H1 (cell line): ENCODE results near the gene FAM53B. TPM values are rescaled to one million over a fixed set of nuclear protein-coding genes. Genes with fewer than 3 reads are reported as not detected.

Experiments
- TAF7 ChIP-seq: optimal IDR thresholded peaks from 2 replicates; pipeline ENCODE3; 2011; ENCODE audit warnings: low read depth, mild to moderate bottlenecking, inconsistent platforms, low read length, moderate library complexity, borderline replicate concordance
- polyA plus RNA-seq, 7 experiments: library from polyadenylated mRNA; depleted of rRNA in 3 of 7; stranded (reverse) in 5 of 7; unstranded in 2 of 7; fragments of >200 nt in 5 of 7; fragments of 200-250 nt in 2 of 7; gene quantifications; 1 replicate in 5 of 7; 2 replicates in 1 of 7; 4 replicates in 1 of 7; pipeline versions ENCODE4 v1.2.1 to v1.2.3, GENCODE V29; 2011 to 2013; ENCODE audit warnings: missing spikeins in 2 of 7, mixed read lengths in 2 of 7
- total RNA-seq: library from RNA; stranded (reverse); fragmentation: NEBNext Ultra II Directional; extraction: Animal tissue kit (Norgen Biotek cat#: 25700); gene quantifications from 2 replicates; pipeline ENCODE4 v1.2.1, GENCODE V29; 2021

The FAM53B gene
- total and polyA plus RNA-seq, 2 of the 8 experiments (the other 6 are each of a cell fraction or from before 2014, with no cell fraction given) = 5.3 to 14.4 TPM

DNA sequence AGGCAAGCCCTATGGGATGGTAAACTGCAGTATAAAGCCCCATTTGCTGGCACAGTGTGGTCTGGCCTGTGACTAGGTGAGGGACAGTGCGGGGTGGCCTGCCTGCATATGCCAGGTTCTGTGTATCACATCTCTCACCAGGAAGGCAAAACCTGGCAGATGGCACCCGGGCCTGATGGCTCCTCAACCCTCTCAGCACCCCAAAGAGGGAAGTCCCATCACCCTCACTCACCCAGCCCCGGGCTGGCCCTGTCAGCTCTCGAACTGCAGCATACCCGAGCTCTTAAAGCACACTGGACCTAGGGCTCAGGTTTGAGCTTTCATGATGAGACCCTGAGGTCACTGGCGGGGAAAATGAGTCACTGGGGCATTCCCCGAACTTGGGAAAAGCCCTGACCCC, 152.1 kb downstream of the FAM53B start (continued):
- TF ChIP-seq TAF7 = no peak
